ENCODE results near the gene DPEP3. TPM values are rescaled to one million over a fixed set of nuclear protein-coding genes. Genes with fewer than 3 reads are reported as not detected.

The DPEP3 gene
- polyA plus RNA-seq, 3 donors = 0.20 to 1.8 (median 0.25) TPM

DNA sequence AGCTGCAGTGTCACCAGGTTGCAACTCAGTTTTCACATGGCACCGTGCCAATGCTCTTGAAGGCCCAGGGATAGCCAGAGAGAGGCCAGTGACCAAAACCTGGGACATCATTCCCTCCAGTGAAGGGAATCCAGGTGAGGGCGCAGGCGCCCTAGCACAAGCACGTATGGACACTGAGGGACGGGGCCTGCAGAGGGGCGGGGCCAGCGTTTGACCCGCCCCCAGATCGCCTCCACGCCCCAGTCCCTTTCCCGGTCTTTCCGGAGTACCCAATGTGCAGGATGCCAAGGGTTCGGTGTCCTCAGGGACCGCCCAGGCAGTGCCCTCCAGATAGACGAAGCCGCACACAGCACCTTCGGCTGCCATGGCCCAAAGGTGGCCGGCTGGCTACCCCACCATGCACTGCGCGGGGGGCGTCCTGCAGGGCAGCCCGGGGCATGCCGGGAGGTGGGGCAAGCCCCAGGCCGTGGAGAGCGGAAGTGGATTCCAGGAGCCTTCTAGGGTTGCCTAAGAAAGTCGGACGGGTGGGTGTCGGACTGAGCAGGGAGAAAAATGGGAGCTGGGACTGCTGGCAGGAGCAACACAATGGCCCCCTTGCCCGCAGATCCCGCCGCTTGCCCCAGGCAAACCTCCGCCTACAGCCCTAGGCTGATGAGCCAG, 16.5 kb downstream of the DPEP3 start:
- DNase-seq = no peak
- Histone ChIP-seq H3K27ac (ENCODE audit: low read depth in 1 of 2, low read length in 2 of 2) (no peak overlapping the region), H3K36me3 (replicated peaks in 1 of 2; ENCODE audit: control insufficient read depth in 1 of 2, insufficient read depth in 2 of 2, low read length in 2 of 2) (peaks cover 34 to 52% of the 10 kb centered on the region in 2 donors), H3K9me3 (replicated peaks in 1 of 2; ENCODE audit: control insufficient read depth in 1 of 2, insufficient read depth in 1 of 2, low read length in 2 of 2) (no peaks in the 10 kb centered on the region), H4K20me1 (ENCODE audit: insufficient read depth, low read length) (peaks cover 47% of the 10 kb centered on the region), H3K27me3 (ENCODE audit: control insufficient read depth in 2 of 2, insufficient read depth in 2 of 2, low read length in 2 of 2) (no peaks in the 10 kb centered on the region), H2AFZ (ENCODE audit: insufficient read depth, low read depth, low read length, poor library complexity, severe bottlenecking) (no peak overlapping the region), H3K4me2 (replicated peaks; ENCODE audit: extremely low read depth, low read length, poor library complexity, severe bottlenecking) (no peak overlapping the region), H3K79me2 (ENCODE audit: insufficient read depth, low read length) (peaks cover 23% of the 10 kb centered on the region), H3K9ac (ENCODE audit: insufficient read depth, low read length, poor library complexity, severe bottlenecking) (no peak overlapping the region), H3K4me1 (ENCODE audit: control insufficient read depth in 1 of 2, insufficient read depth in 2 of 2, low read length in 2 of 2) (peaks cover 15 to 22% of the 10 kb centered on the region in 2 donors), H3K4me3 (replicated peaks in 1 of 3; ENCODE audit: low read depth in 2 of 3, low read length in 3 of 3) (no peak overlapping the region)
- TF ChIP-seq, protein P1, sequence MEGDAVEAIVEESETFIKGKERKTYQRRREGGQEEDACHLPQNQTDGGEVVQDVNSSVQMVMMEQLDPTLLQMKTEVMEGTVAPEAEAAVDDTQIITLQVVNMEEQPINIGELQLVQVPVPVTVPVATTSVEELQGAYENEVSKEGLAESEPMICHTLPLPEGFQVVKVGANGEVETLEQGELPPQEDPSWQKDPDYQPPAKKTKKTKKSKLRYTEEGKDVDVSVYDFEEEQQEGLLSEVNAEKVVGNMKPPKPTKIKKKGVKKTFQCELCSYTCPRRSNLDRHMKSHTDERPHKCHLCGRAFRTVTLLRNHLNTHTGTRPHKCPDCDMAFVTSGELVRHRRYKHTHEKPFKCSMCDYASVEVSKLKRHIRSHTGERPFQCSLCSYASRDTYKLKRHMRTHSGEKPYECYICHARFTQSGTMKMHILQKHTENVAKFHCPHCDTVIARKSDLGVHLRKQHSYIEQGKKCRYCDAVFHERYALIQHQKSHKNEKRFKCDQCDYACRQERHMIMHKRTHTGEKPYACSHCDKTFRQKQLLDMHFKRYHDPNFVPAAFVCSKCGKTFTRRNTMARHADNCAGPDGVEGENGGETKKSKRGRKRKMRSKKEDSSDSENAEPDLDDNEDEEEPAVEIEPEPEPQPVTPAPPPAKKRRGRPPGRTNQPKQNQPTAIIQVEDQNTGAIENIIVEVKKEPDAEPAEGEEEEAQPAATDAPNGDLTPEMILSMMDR (IDR thresholded peaks at IDR 0.05) = no peak
- Mint-ChIP-seq H3K4me3 (no peak overlapping the region), H3K36me3 (peaks cover 44 to 53% of the 10 kb centered on the region in 2 donors), H3K27me3 (ENCODE audit: low read depth in 3 of 3) (no peaks in the 10 kb centered on the region), H3K9me3 (no peaks in the 10 kb centered on the region), H3K27ac (no peak overlapping the region), H3K4me1 (peaks cover 20% of the 10 kb centered on the region)
- intact Hi-C loops (cut with micrococcal nuclease) = no loop called here
- 92% methylated on average over 27 of the region's 32 CpGs for WGBS (ENCODE audit: insufficient coverage)

GRCh38 chr16:67963292-67963661, 17.0 kb downstream of the DPEP3 start:
- H3K9ac ChIP-seq (ENCODE audit: insufficient read depth, low read length, poor library complexity, severe bottlenecking) = no peak overlapping the region
- no peaks in the 10 kb centered on the region for H3K27me3 Mint-ChIP-seq (ENCODE audit: low read depth in 3 of 3)
- no peak for DNase-seq
- 91% methylated on average over 1 of the region's 2 CpGs for WGBS (ENCODE audit: insufficient coverage)
- no peak overlapping the region for H3K4me3 Mint-ChIP-seq
- H3K79me2 ChIP-seq (ENCODE audit: insufficient read depth, low read length) = peaks cover 23% of the 10 kb centered on the region
- H3K9me3 Mint-ChIP-seq = no peaks in the 10 kb centered on the region
- H3K4me1 ChIP-seq (ENCODE audit: control insufficient read depth in 1 of 2, insufficient read depth in 2 of 2, low read length in 2 of 2) = peaks cover 15 to 19% of the 10 kb centered on the region in 2 donors
- no peak overlapping the region for H3K27ac ChIP-seq (ENCODE audit: low read depth in 1 of 2, low read length in 2 of 2)
- H4K20me1 ChIP-seq (ENCODE audit: insufficient read depth, low read length) = peaks cover 47% of the 10 kb centered on the region
- peaks cover 38 to 57% of the 10 kb centered on the region in 2 donors for H3K36me3 ChIP-seq (replicated peaks in 1 of 2; ENCODE audit: control insufficient read depth in 1 of 2, insufficient read depth in 2 of 2, low read length in 2 of 2)
- H3K4me1 Mint-ChIP-seq = peaks cover 20% of the 10 kb centered on the region
- no peak overlapping the region for H3K4me2 ChIP-seq (replicated peaks; ENCODE audit: extremely low read depth, low read length, poor library complexity, severe bottlenecking)
- H2AFZ ChIP-seq (ENCODE audit: insufficient read depth, low read depth, low read length, poor library complexity, severe bottlenecking) = no peak overlapping the region
- H3K27me3 ChIP-seq (ENCODE audit: control insufficient read depth in 2 of 2, insufficient read depth in 2 of 2, low read length in 2 of 2) = no peaks in the 10 kb centered on the region
- no peak overlapping the region for H3K4me3 ChIP-seq (replicated peaks in 1 of 3; ENCODE audit: low read depth in 2 of 3, low read length in 3 of 3)
- H3K27ac Mint-ChIP-seq = no peak overlapping the region
- no peaks in the 10 kb centered on the region for H3K9me3 ChIP-seq (replicated peaks in 1 of 2; ENCODE audit: control insufficient read depth in 1 of 2, insufficient read depth in 1 of 2, low read length in 2 of 2)
- TF ChIP-seq, protein P1 (IDR thresholded peaks at IDR 0.05) = no peak
- H3K36me3 Mint-ChIP-seq = peaks cover 49 to 58% of the 10 kb centered on the region in 2 donors
- intact Hi-C loops (cut with micrococcal nuclease) = no loop called here

Data from CD14-positive monocyte (primary cell).